Nephron (organoid): ENCODE measurements around the gene HEXIM1.

ENCODE experiments used
- H3K27ac Mint-ChIP-seq, 3 experiments: 2 replicates each; pipeline ENCODE4 v1.8.0; 2020; ENCODE audit warnings: mixed read lengths in 3 of 3, mild to moderate bottlenecking in 2 of 3, moderate library complexity in 1 of 3
- H3K27me3 Mint-ChIP-seq: 2 replicates; pipeline ENCODE4 v1.8.0; 2021; ENCODE audit warnings: low read depth, mild to moderate bottlenecking, moderate library complexity, mixed read lengths
- H3K36me3 Mint-ChIP-seq: 2 replicates; pipeline ENCODE4 v1.8.0; 2020; ENCODE audit warnings: low read depth, mixed read lengths
- H3K4me1 Mint-ChIP-seq: 2 replicates; pipeline ENCODE4 v1.8.0; 2020; ENCODE audit warnings: mixed read lengths
- H3K4me3 Mint-ChIP-seq, 3 experiments: 2 replicates each; pipeline ENCODE4 v1.8.0; 2020; ENCODE audit warnings: mild to moderate bottlenecking in 3 of 3, mixed read lengths in 3 of 3, moderate library complexity in 2 of 3
- H3K9me3 Mint-ChIP-seq: 2 replicates; pipeline ENCODE4 v1.8.0; 2020; ENCODE audit warnings: mixed read lengths
- TF ChIP-seq, protein P1 (sequence below), 3 experiments: fragments of 200-600 bp; sonication (generic); IDR thresholded peaks; one replicate each; pipeline ENCODE4 v1.5.0; 2021; ENCODE audit warnings: antibody characterized with exemption in 3 of 3; ENCODE audit not compliant: unreplicated experiment in 3 of 3

The HEXIM1 gene

DNA sequence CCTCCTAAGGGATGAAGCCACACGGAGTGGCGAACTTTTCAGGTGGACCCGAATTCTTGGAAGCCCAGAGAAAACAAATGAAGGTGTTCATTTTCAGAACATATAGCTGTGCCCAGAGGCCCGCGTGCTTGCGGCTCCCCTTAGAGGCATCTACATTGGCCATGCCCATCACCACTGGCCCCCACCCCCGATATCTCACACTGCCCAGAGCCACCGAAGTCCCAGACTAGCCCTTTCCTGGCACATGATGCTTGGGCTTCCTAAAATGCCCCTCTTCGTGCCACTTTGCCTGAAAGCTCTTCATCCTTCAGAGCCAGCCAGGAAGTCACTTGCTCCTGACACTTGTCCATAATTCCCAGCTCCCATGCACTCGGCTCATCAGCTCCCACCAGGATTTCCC lies 2.1 kb upstream of the HEXIM1 start:
- H3K4me3 Mint-ChIP-seq, result peak overlapping the region; percentile 92 to 100 (median 96)

DNA sequence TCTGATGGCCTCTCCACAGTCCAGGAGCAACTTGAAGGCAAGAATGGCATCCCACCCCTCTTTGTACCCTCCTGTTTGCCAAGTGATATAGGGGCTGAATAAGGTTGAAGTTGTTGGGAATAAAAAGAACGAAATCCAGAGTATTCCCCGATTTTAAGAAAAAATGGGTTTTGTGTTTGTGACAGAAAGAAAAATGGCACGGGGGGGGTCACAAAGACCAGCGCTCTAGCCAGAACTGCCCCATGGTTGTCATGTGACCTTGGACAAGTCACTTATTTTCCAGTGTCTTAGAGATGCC lies 1.7 kb upstream of the HEXIM1 start:
- peaks cover 3% of the 10 kb centered on the region for H3K36me3 Mint-ChIP-seq
- TF ChIP-seq, protein P1, sequence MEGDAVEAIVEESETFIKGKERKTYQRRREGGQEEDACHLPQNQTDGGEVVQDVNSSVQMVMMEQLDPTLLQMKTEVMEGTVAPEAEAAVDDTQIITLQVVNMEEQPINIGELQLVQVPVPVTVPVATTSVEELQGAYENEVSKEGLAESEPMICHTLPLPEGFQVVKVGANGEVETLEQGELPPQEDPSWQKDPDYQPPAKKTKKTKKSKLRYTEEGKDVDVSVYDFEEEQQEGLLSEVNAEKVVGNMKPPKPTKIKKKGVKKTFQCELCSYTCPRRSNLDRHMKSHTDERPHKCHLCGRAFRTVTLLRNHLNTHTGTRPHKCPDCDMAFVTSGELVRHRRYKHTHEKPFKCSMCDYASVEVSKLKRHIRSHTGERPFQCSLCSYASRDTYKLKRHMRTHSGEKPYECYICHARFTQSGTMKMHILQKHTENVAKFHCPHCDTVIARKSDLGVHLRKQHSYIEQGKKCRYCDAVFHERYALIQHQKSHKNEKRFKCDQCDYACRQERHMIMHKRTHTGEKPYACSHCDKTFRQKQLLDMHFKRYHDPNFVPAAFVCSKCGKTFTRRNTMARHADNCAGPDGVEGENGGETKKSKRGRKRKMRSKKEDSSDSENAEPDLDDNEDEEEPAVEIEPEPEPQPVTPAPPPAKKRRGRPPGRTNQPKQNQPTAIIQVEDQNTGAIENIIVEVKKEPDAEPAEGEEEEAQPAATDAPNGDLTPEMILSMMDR (IDR thresholded peaks at IDR 0.05; ENCODE audit: unreplicated experiment in 3 of 3), result no peak
- peaks cover 31% of the 10 kb centered on the region for H3K4me1 Mint-ChIP-seq

More for the DNA sequence above, 2.1 kb upstream of the HEXIM1 start:
- no peaks in the 10 kb centered on the region for H3K27me3 Mint-ChIP-seq
- TF ChIP-seq, protein P1 (IDR thresholded peaks at IDR 0.05; ENCODE audit: unreplicated experiment in 3 of 3), result no peak
- H3K36me3 Mint-ChIP-seq, result peaks cover 3% of the 10 kb centered on the region
- no peaks in the 10 kb centered on the region for H3K9me3 Mint-ChIP-seq
- peaks cover 27% of the 10 kb centered on the region for H3K4me1 Mint-ChIP-seq
- peak overlapping the region; percentile 100 for H3K27ac Mint-ChIP-seq

DNA sequence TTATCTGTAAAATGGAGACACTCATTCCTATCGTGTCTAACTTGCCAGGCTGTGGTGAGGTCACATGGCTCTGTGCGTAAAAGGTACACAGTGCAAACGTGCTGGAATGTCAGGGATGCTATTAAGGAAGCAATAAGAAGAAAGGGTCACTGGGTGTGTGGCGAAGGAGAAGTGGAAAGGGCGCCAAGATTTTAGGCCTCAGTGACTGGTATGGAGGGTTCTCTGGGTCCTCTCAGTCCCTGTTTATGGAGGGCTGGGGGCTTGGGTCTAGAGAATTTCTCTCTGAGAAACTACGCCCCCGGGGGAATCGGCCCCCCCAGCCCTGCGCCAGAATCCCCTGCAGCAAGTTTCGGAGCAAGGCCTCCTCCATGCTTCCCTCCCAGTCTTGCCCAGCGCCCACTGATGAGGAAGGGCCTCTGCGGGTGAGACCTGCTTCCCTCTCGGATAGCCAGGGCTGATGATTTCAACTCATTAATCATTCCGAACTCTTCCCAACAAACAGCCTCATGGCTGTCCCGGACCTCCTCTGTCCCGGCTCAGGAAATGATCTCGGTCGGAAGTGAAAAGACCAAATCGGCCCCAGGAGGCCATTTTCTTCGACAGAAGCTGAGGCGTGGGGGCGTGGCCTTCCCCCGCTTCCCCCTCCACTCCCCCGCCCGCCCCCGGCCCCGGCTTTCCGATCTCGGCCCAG lies 1.2 kb upstream of the HEXIM1 start:
- Mint-ChIP-seq H3K36me3 (peaks cover 3% of the 10 kb centered on the region), H3K4me1 (peaks cover 36% of the 10 kb centered on the region), H3K4me3 (peak overlapping the region; percentile 92 to 100 (median 96)), H3K9me3 (no peaks in the 10 kb centered on the region), H3K27me3 (no peaks in the 10 kb centered on the region), H3K27ac (peak overlapping the region; percentile 100)
- TF ChIP-seq, protein P1 (IDR thresholded peaks at IDR 0.05; ENCODE audit: unreplicated experiment in 3 of 3), result no peak

More for the DNA sequence above, 1.7 kb upstream of the HEXIM1 start:
- no peaks in the 10 kb centered on the region for H3K27me3 Mint-ChIP-seq
- peak overlapping the region; percentile 92 to 100 (median 96) for H3K4me3 Mint-ChIP-seq
- H3K9me3 Mint-ChIP-seq, result no peaks in the 10 kb centered on the region
- peak overlapping the region; percentile 100 for H3K27ac Mint-ChIP-seq

DNA sequence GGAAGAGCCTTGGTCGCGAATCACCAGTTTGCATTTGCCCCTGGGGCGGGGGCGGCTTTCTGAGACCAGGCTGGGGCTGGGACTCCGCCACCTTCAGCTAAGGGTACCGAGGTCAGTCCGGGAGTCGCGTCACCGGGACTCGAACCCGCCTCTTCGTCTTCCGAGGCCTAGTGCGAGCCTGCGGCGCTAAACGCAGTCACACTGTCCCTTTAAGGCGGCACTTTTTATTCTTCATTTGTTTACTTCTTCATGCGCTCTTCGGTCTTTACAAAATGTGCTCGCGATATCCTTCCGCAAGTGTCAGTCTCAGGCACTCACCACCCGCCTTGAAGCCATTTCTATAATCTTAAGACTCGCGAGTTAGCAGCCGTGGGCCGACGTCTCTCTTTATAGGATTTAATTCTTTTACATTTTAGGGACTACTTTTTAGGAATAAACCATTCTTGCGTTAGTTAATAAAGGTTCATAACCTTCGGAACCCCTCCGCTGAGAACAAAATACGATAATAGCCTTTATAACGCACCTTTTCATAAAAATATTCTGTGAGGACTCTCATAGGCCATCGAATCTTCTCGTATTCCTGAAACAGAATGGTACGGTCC lies 593 bp upstream of the HEXIM1 start:
- TF ChIP-seq, protein P1 (IDR thresholded peaks at IDR 0.05; ENCODE audit: unreplicated experiment in 3 of 3), result no peak
- Mint-ChIP-seq H3K9me3 (no peaks in the 10 kb centered on the region), H3K27me3 (no peaks in the 10 kb centered on the region), H3K4me1 (peaks cover 36% of the 10 kb centered on the region), H3K27ac (peak overlapping the region; percentile 100), H3K4me3 (peak overlapping the region; percentile 92 to 100 (median 96)), H3K36me3 (peaks cover 3% of the 10 kb centered on the region)

DNA sequence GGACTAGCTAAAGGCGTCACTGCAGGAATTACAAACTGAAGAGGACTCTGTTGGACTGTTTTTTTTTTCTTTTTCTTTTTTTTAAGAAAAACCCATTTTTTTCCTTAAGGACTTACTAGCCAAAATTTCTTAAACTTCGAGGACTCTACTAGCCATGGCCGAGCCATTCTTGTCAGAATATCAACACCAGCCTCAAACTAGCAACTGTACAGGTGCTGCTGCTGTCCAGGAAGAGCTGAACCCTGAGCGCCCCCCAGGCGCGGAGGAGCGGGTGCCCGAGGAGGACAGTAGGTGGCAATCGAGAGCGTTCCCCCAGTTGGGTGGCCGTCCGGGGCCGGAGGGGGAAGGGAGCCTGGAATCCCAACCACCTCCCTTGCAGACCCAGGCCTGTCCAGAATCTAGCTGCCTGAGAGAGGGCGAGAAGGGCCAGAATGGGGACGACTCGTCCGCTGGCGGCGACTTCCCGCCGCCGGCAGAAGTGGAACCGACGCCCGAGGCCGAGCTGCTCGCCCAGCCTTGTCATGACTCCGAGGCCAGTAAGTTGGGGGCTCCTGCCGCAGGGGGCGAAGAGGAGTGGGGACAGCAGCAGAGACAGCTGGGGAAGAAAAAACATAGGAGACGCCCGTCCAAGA lies 878 bp downstream of the HEXIM1 start:
- no peaks in the 10 kb centered on the region for H3K9me3 Mint-ChIP-seq
- TF ChIP-seq, protein P1 (IDR thresholded peaks at IDR 0.05; ENCODE audit: unreplicated experiment in 3 of 3), result peak; percentile 78 to 87 (median 83)
- H3K4me1 Mint-ChIP-seq, result peaks cover 36% of the 10 kb centered on the region
- H3K4me3 Mint-ChIP-seq, result peak overlapping the region; percentile 92 to 100 (median 96)
- H3K27me3 Mint-ChIP-seq, result no peaks in the 10 kb centered on the region
- H3K36me3 Mint-ChIP-seq, result peaks cover 3% of the 10 kb centered on the region
- H3K27ac Mint-ChIP-seq, result peak overlapping the region; percentile 100
